ENCODE measurements around the gene KRT23.
"Not testable (repeated sequence)": the region's sequence is repeated elsewhere in the genome, so short reads cannot be mapped to it uniquely, and the experiment has no call there.

The KRT23 gene

GRCh38 chr17:40951011-40951622 lies 13.7 kb upstream of the KRT23 start:
- no peak for DNase-seq (ENCODE audit: extremely low read depth in 1 of 2, low read depth in 1 of 2)

GRCh38 chr17:40950176-40950575 lies 12.7 kb upstream of the KRT23 start:
- no peak for DNase-seq (ENCODE audit: extremely low read depth in 1 of 2, low read depth in 1 of 2)

DNA sequence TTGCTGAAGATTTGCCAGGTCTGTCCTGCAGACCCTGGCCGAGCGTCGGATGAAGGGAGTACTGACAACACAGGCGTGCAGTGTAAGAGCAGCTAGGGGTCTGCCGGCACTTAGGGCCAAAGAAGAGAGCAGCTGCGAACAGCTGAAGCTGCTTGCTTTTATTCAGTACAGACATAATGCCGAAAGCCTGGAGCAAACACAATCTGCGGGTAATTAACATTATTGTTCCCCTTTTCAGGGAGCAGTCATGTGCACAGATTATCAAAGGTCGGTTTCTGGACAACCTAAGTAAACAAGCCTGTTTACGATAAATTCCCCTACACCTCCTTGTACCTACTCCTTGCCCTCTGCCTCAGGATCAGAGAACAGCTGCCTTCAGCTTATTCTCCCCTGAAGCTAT lies 12.0 kb upstream of the KRT23 start:
- DNase-seq (ENCODE audit: extremely low read depth in 1 of 2, low read depth in 1 of 2), result no peak

DNA sequence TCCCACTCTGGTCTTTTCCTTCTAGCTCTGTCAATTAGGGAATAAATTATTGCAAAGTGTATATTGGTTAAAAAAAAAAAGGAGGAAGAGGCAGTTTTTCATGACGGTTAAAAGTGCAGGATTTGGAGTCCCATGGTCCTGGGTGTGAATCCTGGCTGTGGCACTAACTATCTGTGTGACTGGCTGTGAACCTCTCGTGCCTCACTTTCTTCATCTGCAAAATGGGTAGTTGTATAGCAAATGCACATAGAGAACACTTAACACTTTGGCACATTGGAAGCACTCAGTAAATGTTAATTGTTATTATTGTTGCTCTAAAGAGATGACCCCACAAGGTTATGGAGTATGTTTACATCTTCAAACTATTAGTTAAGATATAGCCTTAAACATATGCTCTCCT lies 10.5 kb upstream of the KRT23 start:
- DNase-seq (ENCODE audit: extremely low read depth in 1 of 2, low read depth in 1 of 2), result no peak

GRCh38 chr17:40945414-40945813 lies 8.0 kb upstream of the KRT23 start:
- no peak for DNase-seq (ENCODE audit: extremely low read depth in 1 of 2, low read depth in 1 of 2)

DNA sequence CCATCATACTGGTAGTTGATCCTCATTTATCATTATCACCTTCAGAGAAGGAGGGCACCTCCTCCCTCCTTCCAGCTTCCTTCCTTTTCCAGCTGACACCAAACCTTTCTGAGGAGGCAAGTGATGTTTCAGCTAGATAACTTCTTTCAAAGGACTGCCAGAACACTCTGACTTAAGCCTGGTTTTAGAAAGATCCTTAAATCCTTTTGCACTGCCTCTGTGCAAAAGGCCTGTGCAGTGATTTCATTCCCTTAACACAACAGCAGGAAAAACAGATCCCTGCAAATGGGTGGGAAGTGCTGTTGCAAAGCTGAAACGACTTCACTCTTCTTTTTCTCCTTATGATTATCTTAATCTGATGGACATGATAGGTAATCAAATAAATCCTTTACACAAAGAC lies 7.1 kb upstream of the KRT23 start:
- no peak for DNase-seq (ENCODE audit: extremely low read depth in 1 of 2, low read depth in 1 of 2)

DNA sequence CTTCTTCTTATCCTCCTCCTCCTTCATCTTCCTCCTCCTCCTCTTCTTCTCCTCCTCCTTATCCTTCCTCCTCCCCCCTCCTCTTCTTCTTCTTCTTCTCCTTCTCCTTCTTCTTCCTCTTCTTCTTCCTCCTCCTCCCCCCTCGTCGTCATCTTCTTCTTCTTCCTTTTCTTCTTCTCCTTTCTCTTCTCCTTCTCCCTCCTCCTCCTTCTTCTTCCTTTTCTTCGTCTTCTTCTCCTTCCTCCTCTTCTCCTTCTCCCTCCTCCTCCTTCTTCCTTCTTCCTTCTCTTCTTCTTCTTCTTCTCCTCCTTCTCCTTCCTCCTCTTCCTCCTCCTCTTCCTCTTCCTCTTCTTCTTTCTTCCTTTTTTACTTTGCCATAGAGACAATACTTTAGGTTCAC lies 5.1 kb upstream of the KRT23 start:
- DNase-seq (ENCODE audit: extremely low read depth in 1 of 2, low read depth in 1 of 2), result no peak

DNA sequence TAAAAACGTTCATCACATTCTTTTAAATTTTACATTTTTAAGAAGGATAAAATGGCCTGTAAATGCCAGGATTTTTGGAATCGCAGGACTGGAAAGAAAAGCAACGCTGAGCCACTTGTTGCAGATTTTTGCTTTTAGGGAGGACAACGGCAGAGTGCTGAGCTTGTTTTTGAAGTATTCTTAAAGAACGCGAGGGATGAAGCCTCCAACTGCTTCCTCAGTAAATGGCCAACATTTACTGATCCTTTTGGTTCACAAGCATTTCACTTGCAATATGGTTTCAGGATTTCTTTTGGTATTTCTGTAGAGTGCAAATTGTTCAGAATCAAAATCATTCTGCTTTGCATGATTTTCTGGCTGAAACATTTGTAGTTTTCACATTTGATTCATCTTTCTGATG lies 2.8 kb upstream of the KRT23 start:
- no peak for DNase-seq (ENCODE audit: extremely low read depth in 1 of 2, low read depth in 1 of 2)

DNA sequence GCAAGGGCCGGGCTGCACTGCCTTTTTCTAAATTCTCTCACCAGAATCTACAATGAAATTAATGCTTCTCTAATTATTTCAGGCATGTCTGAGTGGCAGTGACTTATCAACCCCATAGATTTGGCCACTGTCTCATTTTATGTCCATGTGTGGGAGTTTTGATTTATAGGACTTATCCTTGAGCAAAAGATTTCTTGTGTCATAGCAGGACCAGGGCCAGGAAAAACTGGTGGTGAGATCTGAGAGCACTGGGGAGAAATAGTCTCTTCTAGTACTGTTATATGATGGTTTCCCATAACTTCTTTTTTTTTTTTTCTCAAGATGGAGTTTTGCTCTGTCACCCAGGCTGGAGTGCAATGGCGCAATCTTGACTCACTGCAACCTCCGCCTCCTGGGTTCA lies 1.5 kb upstream of the KRT23 start:
- DNase-seq (ENCODE audit: extremely low read depth in 1 of 2, low read depth in 1 of 2), result no peak

GRCh38 chr17:40936976-40937375 lies 470 bp downstream of the KRT23 start:
- no peak for DNase-seq (ENCODE audit: extremely low read depth in 1 of 2, low read depth in 1 of 2)

GRCh38 chr17:40936437-40936971 lies 942 bp downstream of the KRT23 start:
- no peak for DNase-seq (ENCODE audit: extremely low read depth in 1 of 2, low read depth in 1 of 2)

- DNase-seq (ENCODE audit: extremely low read depth in 1 of 2, low read depth in 1 of 2), result no peak
Measured at GRCh38 chr17:40935624-40936023, 1.8 kb downstream of the KRT23 start.

- no peak for DNase-seq (ENCODE audit: extremely low read depth in 1 of 2, low read depth in 1 of 2)
Measured at GRCh38 chr17:40932608-40933007, 4.8 kb downstream of the KRT23 start.

- no peak for DNase-seq (ENCODE audit: extremely low read depth in 1 of 2, low read depth in 1 of 2)
Measured at GRCh38 chr17:40931311-40931710, 6.1 kb downstream of the KRT23 start.

GRCh38 chr17:40926341-40926740 lies 11.1 kb downstream of the KRT23 start:
- no peak for DNase-seq (ENCODE audit: extremely low read depth in 1 of 2, low read depth in 1 of 2)

DNA sequence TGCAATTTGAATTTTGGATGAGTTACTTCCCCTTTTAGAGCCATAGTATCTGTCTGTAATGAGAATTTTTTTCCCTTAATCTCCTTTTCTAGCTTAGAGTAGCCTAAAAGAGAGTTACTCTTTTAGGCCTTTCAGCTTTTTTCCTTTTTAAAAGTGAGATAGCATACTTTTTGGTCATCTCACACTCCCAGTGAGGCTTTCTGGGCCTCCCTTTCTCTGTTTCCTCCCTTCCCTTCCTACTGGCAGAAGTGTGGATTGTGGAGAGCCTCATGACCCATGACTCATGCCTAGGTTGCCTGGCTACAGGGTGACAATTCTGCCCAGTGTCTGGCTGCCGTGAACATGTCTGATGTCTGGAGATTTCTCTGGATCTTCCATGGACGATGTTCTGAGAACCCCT lies 15.2 kb downstream of the KRT23 start:
- no peak for DNase-seq (ENCODE audit: extremely low read depth in 1 of 2, low read depth in 1 of 2)

- DNase-seq (ENCODE audit: extremely low read depth in 1 of 2, low read depth in 1 of 2), result no peak
Measured at GRCh38 chr17:40921026-40921425, 16.4 kb downstream of the KRT23 start.

DNA sequence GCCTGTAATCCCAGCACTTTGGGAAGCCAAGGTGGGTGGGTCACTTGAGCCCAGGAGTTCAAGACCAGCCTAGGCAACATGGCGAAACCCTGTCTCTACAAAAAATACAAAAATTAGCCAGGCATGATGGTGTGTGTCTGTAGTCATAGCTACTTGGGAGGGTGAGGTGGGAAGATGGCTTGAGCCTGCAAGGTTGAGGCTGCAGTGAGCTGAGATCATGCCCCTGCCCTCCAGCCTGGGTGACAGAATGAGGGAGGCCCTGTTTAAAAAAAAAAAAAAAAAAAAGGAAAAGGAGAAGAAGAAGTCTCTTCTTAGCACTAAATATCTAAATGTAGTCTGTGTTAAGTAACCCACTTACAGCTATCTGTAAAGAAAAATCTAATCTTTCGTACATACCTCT lies 20.3 kb downstream of the KRT23 start:
- DNase-seq (ENCODE audit: extremely low read depth in 1 of 2, low read depth in 1 of 2), result not testable (repeated sequence)

DNA sequence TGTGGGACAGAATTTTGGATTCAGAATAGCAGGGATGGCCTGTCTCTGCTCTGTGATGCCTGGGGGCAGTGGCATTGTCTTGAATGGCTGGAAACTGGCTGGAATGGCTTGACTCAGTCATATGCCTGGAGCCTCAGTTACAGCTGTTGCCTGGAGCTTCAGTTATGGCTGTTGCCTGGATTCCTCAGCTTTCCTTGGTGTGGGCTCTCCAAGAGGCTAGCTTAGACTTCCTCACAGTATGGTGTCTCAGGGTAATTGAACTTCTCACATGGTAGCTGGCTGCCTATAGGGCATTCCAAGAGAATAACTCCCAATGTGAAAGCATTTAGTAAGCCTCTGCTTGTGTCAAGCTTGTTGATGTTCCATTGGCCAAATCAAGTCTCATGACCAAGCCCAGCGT lies 21.1 kb downstream of the KRT23 start:
- no peak for DNase-seq (ENCODE audit: extremely low read depth in 1 of 2, low read depth in 1 of 2)

- DNase-seq (ENCODE audit: extremely low read depth in 1 of 2, low read depth in 1 of 2), result no peak
Measured at GRCh38 chr17:40915721-40916256, 21.7 kb downstream of the KRT23 start.

DNA sequence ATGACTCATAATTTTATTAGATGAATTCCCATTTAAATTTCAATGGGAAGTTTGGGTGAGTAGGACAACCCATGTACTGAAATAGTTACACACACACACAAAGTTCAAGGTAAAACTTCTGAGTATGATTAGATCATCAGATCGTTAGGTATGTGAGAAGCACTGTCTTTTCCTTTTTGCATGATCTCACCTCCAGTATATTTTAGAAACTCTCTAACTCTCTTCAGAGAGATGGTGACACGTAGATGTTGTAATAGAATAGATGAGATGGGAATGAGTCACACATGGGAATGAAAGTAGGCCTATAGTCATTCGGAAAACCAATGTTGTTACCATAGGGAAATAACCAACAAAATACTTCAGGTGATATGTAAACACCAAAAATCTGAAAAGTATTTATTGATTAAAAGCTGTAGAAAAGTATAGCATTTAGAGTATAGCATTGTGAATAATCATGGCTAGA lies 22.2 kb downstream of the KRT23 start:
- DNase-seq (ENCODE audit: extremely low read depth in 1 of 2, low read depth in 1 of 2), result no peak

- DNase-seq (ENCODE audit: extremely low read depth in 1 of 2, low read depth in 1 of 2), result no peak
Measured at GRCh38 chr17:40914075-40914855, 23.2 kb downstream of the KRT23 start.

All from stimulated activated CD8-positive, alpha-beta memory T cell treated with anti-CD3 and anti-CD28 coated beads, Interleukin-7, amount 100 ng/mL, for 48 hours (primary cell).